GM19328 (cell line): Measurements from ENCODE around the gene ANKRD27.
"Not testable (repeated sequence)": the region's sequence is repeated elsewhere in the genome, so short reads cannot be mapped to it uniquely, and the experiment has no call there.

Source experiments
- ATAC-seq: cut with Tn5 transposase; IDR thresholded peaks from one replicate; pipeline ENCODE4 v1.9.1; 2021; ENCODE audit warnings: mild to moderate bottlenecking, moderate library complexity; ENCODE audit not compliant: unreplicated experiment

ANKRD27 gene

DNA sequence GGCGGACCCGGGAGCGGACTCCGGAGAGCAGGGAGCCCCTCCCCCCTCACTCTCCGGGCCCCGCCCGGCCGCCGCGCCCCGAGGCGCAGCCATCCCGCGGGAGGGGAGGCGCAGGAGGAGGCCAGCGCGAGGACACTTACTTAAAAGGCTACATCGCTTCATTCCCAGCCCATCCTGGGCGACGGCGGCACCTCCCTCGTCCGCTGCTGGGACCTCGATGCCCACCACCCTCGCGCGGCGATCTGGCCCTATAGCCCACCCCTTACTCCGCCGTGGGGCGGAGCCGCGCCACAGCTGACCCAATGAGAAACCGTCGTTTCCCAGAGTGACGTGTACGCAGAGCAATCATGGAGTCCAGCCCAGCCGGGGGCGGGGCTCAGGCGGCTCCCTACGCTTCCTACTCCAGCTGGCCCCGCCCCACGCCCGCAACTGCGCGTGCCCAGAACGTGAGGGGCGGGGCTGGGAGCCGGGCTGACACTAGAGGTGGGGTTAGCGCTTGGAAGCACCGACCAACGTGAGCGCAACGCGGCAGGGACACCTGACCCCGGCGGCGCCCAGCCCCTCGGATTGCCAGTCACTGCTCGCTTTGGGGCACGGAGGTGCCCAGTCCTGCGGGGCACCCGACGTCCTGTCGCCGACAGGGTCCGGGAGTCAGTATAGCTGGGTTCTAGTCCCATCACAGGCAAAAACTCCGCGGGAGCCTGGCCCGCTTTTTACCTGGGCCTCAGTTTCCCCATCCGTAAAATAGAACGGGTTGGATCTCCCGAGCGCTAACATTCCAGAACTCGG is at the start of gene ANKRD27:
ANKRD27 (minus strand) TSS at position 250 of the 789 bp plus-strand sequence. CDS start 16,165 bp downstream, outside the sequence.
- peak; percentile 95 for ATAC-seq

GRCh38 chr19:32720936-32721250 is 45.9 kb upstream of the ANKRD27 start:
- no peak for ATAC-seq

DNA sequence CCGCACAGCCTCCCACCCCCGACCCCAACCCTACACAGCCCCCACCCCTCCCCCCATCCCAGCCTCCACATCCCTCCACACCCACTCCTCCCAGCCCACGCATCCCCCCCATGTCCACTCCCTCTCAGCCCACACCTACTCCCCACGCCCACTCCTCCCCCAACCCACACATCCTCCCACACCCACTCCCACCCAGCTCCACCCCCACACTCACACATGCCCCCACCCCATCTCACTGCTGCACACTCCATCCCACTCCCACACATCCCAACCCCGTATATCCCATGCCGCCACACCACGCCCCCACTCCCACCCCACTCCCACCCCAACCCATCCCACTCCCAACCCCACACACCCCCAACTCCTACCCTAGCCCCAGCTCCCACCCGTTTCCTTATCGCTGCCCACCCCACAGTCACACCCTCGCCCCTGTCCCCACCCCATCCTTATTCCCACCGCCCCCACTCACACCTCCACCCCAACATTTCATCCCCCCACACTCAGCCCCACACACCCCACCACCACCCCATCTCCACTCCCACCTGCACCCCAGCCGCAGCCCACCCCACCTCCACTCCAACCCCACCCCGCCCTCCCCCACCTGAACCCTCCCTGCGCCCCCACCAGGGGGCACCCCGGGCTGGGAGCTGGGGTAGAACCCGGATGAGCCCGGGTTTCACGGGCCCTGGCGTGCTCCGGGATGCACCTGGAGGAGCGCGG is 45.4 kb upstream of the ANKRD27 start:
- no peak for ATAC-seq

DNA sequence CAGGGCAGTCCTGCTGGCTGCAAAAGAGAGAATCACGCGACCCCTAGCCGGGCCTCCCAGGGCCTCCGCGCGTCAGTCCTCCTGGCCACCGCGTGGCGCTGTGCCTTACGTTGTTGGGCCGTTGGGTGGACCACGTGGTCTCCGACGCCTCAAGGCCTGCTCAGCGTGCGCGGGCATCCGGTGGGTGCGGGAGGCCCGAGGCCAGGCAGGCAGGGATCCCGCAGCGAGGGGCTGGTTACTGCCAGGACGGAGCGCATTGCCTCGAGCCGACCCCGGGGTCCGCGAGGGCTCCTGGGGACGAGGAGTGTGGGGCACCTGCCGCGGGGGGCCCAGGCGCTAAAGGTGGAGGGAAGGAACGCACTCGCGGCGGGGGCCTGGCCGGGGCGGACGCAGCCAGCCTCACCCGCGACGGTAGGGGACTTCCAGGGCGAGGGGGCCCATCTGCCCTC is 44.7 kb upstream of the ANKRD27 start, which contains the start of gene TDRD12:
TDRD12 (plus strand) TSS at position 157 of the 449 bp plus-strand sequence. CDS start 306 bp downstream, outside the sequence.
- ATAC-seq = no peak

- ATAC-seq = no peak
Observed at GRCh38 chr19:32718286-32718685, 43.3 kb upstream of the ANKRD27 start.

DNA sequence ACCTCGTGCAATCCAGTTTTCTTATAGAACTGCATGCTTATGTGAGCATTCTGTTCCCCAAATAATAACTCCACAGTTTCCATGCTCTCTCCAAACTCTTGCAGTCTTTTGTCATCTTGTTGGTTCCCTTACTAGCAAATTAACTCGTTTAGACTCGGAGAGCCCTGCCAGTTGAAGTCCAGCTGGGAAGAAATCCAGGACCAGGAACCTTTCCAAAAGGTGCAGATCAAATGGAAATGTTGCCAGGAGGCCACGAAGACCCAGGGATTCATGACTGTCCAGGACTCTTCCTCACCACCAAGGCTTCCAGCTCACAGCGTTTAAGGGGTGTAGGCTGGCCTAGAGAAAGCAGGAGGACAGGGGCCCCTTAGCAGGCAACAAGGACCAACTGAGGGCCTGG is 42.5 kb upstream of the ANKRD27 start:
- no peak for ATAC-seq

DNA sequence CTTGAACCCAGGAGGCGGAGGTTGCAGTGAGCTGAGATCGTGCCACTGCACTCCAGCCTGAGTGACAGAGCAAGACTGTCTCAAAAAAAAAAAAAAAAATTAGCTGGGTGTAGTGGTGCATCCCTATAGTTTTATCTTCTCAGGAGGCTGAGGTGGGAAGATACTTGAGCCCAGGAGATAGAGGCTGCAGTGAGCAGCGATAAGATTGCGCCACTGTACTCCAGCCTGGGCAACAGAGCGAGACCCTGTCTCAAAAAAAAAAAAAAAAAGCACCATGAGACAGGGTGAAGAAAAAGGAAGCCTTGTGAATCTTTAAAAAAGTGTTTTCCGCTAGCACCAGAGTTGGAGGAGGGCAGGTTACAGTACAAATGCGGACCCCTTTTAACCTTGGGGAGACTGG is 41.2 kb upstream of the ANKRD27 start:
- not testable (repeated sequence) for ATAC-seq

DNA sequence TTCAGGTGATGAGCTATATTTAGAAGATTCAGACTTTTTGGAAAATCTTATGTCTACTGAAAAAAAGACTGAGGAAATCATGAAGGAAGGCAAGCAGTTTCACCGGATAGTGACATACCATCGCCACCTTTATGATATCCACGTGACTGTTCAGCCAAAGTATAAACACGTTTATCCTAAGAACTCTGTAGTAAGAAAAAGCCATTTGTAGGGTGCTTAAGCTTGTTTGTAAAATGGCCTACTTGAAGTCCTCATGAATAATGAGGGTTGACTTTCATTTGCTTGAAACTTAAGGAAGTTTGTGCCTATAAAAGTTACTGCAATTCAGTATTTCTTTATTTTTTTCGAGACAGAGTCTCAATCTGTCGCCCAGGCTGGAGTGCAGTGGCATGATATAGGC is 36.8 kb upstream of the ANKRD27 start:
- no peak for ATAC-seq

GRCh38 chr19:32709032-32709431 is 34.1 kb upstream of the ANKRD27 start:
- no peak for ATAC-seq

DNA sequence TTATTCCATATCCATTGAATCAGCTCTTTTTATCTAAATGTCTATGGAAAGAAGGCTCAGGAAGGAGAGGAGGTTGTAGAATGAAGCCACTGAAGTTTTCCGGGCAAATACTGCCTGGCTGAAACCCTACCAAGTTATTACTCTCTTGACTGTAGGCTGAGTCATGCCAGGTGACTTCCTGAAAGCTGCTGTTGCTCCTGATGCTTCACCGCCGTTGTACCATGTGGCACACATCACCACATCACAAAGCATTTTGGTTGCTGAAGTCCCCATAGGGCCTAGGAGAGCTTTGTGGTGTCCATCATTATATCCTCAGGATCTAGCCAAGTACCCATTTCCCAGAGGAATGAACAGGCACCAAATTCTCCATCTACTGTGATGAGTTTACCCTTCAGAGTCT is 33.5 kb upstream of the ANKRD27 start:
- no peak for ATAC-seq

DNA sequence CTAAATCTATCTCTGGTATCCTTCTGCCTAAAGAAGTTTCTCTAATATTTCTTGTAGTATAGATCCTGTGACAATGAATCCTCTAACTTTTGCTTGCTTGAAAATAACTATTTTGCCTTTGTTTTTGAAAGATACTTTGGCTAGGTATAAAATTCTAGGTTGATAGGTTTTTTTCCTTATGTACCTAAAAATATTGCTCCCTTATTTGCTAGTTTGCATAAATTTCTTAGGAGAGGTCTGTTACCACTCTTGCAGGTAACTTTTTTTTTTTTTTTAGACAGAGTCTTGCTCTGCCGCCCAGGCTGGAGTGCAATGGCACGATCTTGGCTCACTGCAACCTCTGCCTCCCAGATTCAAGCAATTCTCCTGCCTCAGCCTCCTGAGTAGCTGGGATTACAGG is 29.0 kb upstream of the ANKRD27 start:
- not testable (repeated sequence) for ATAC-seq

DNA sequence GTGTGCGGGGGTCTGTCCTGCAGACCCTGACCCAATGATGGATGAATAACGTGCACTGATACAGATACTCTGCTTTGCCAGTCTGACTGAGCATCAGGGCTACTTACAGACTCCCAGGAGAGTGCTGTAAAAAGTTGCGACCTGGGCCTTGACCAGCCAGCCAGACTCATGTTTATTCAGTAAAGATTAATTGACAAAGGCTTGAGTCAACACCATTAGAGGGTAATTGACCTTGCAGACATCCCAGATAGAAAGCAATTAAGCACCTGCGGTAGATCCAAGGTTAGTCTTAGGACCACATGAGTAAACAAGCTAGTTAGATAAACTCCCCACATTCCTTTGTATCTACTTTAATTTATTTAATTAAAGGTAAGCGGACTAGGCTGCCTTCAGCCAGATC is 27.0 kb upstream of the ANKRD27 start:
- no peak for ATAC-seq

DNA sequence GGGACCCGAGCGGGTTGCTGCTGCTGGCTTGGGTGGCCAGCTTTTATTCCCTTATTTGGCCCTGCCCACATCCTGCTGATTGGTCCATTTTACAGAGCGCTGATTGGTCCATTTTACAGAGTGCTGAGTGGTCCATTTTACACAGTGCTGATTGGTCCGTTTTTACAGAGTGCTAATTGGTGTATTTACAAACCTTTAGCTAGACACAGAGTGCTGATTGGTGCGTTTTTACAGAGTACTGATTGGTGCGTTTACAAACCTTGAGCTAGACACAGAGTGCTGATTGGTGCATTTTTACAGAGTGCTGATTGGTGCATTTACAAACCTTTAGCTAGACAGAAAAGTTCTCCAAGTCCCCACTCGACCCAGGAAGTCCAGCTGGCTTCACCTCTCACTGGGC is 25.1 kb upstream of the ANKRD27 start:
- ATAC-seq = not testable (repeated sequence)

- not testable (repeated sequence) for ATAC-seq
Observed at GRCh38 chr19:32696771-32697170, 21.8 kb upstream of the ANKRD27 start.

- ATAC-seq = not testable (repeated sequence)
Observed at GRCh38 chr19:32695506-32695905, 20.5 kb upstream of the ANKRD27 start.

GRCh38 chr19:32694851-32695250 is 19.9 kb upstream of the ANKRD27 start:
- ATAC-seq = not testable (repeated sequence)

DNA sequence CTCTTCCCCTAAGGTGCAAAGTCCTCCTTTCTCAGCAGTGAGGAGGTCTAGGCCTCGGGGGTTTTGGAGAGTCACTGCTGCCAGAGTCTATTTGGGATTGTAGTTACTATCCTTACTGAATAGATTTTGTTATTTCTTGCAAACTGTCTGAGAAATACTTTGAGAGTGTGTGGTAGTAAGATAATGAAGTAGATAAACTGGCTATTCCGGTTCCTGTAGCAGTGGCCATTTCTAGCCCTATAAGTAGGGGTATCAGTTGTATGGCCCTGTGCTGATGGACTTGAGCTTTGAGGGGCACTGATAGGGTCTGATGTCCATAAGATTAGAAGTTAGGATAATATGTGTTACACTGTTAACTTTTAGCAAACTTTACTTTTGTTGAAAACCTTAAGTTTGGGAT is 19.3 kb upstream of the ANKRD27 start:
- not testable (repeated sequence) for ATAC-seq

DNA sequence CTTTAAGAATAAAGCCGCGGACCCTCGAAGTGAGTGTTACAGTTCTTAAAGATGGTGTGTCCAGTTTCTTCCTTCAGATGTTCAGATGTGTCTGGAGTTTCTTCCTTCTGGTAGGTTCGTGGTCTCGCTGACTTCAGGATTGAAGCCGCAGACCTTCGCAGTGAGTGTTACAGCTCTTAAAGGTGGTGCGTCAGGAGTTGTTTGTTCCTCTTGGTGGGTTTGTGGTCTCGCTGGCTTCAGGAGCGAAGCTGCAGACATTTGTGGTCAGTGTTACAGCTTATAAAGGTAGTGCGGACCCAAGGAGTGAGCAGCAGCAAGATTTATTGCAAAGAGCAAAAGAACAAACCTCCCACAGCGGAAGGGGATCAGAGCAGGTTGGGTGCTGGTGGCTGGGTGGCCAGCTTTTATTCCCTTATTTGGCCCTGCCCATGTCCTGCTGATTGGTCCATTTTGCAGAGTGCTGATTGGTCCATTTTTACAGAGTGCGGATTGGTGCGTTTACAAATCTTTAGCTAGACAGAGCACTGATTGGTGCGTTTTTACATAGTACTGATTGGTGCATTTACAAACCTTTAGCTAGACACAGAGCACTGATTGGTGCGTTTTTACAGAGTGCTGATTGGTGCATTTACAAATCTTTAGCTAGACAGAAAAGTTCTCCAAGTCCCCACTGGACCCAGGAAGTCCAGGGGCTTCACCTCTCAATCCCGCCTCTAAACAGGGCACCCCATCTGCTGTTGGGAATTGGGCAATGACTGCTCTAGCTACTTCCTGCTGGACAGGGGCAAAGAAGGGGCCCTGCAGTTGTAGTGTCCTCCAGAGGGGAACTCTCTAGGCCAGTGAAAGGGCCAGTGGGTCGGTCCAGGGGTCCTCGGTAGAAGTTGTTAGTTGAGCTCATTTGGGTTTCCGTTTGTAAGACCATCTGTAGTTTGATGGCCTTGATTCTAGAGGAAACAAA is 18.4 kb upstream of the ANKRD27 start:
- ATAC-seq = not testable (repeated sequence)

DNA sequence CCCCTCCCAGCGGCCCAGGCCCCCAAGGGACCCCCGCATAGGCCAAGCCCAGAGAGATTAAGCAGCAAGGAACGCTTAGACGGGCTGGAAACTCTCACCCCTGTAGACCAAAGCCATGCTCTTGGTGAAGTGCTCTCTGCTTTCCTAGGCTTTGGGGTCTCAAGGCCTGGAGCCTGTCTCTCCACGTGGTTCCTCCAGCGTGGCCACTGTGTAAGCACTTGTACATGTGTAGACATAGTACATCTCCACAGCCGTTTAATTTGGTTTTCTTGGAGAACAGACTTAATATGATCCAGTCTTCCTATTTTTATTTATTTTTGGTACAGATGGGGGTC is 17.7 kb upstream of the ANKRD27 start:
- ATAC-seq = no peak

- peak; percentile 50 for ATAC-seq
Observed at GRCh38 chr19:32691952-32692726, 17.2 kb upstream of the ANKRD27 start.
